22Rv1 (cell line): ENCODE results near the gene ARPC5.

Experiments used
- CTCF ChIP-seq: fragments of 450-650 bp; IDR thresholded peaks from 2 replicates; pipeline ENCODE4 v1.5.1; 2017; ENCODE audit warnings: mild to moderate bottlenecking
- ZFX ChIP-seq: fragments of 450-650 bp; IDR thresholded peaks from 2 replicates; pipeline ENCODE4 v1.6.1; 2017; ENCODE audit warnings: antibody characterized with exemption, borderline replicate concordance

DNA sequence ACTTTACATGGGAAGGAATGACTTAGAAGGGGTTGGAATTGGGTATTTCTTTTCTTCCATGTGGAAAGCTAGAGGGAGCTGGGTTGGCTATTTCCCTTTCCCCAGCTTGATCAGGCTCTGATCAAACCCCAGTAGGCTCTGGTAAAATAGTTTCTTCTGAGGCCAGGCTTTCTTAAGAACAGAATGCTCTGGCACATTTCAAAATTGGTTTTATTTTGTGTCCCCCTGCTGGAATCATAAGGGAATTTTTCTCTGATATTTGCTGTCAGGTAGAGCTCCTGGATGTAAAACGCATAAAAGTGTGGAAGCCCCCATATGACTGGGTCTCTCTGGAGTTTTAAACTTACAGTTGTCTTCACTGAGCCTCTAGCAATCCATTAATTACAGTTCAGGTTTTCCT, 34.6 kb upstream of the ARPC5 start:
- TF ChIP-seq CTCF: peak; percentile 16; the same call in 1 of the 2 replicates
- TF ChIP-seq ZFX: no peak
